DND-41 (cell line): ENCODE measurements around the gene UPP1.
"Not testable (repeated sequence)": the region's sequence is repeated elsewhere in the genome, so short reads cannot be mapped to it uniquely, and the experiment has no call there.

ENCODE experiments used
- EZH2 ChIP-seq: IDR thresholded peaks from 3 replicates; pipeline ENCODE4 v1.6.1; 2012; ENCODE audit warnings: borderline replicate concordance, low read depth, mild to moderate bottlenecking, moderate library complexity, low read length, inconsistent platforms; ENCODE audit not compliant: severe bottlenecking
- TF ChIP-seq, protein P1 (sequence below): IDR thresholded peaks from 2 replicates; pipeline ENCODE4 v1.5.1; 2012; ENCODE audit warnings: borderline replicate concordance, low read length, moderate library complexity, mild to moderate bottlenecking; ENCODE audit not compliant: poor library complexity, severe bottlenecking; ENCODE audit errors: extremely low read depth

DNA sequence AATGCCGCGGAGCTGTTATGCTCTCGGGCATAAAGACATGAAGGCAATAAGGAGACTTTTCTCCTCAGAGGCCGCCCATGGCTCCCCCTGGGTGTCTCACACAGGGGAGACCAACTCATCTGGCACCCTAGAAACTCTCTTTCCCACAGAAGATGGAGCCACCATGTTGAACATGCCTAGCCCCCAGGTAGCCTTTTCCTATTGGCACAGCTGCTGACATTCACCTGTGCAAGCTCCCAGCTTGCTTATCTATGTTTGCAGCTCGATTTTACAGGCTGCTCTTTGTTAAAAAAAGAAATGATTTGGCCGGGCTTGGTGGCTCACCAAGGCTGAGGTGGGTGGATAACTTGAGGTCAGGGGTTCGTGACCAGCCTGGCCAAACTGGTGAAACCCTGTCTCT lies 58.6 kb downstream of the UPP1 start:
- TF ChIP-seq, protein P1, sequence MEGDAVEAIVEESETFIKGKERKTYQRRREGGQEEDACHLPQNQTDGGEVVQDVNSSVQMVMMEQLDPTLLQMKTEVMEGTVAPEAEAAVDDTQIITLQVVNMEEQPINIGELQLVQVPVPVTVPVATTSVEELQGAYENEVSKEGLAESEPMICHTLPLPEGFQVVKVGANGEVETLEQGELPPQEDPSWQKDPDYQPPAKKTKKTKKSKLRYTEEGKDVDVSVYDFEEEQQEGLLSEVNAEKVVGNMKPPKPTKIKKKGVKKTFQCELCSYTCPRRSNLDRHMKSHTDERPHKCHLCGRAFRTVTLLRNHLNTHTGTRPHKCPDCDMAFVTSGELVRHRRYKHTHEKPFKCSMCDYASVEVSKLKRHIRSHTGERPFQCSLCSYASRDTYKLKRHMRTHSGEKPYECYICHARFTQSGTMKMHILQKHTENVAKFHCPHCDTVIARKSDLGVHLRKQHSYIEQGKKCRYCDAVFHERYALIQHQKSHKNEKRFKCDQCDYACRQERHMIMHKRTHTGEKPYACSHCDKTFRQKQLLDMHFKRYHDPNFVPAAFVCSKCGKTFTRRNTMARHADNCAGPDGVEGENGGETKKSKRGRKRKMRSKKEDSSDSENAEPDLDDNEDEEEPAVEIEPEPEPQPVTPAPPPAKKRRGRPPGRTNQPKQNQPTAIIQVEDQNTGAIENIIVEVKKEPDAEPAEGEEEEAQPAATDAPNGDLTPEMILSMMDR = not testable (repeated sequence)
- not testable (repeated sequence) for TF ChIP-seq EZH2
